Activated T-helper 9 cell treated with anti-CD3 and anti-CD28 coated beads, Interleukin-2, amount 50 U/mL, for 16 hours (primary cell): ENCODE data around the gene WNK1.
A peak's percentile ranks its signal among the peaks of the same experiment; 100 is the strongest.
"Not testable (repeated sequence)": the region's sequence is repeated elsewhere in the genome, so short reads cannot be mapped to it uniquely, and the experiment has no call there.

Experiments used
- DNase-seq: peaks from one replicate; pipeline ENCODE4 v3.0.0-alpha.2; 2020; ENCODE audit warnings: low read depth

WNK1 gene

DNA sequence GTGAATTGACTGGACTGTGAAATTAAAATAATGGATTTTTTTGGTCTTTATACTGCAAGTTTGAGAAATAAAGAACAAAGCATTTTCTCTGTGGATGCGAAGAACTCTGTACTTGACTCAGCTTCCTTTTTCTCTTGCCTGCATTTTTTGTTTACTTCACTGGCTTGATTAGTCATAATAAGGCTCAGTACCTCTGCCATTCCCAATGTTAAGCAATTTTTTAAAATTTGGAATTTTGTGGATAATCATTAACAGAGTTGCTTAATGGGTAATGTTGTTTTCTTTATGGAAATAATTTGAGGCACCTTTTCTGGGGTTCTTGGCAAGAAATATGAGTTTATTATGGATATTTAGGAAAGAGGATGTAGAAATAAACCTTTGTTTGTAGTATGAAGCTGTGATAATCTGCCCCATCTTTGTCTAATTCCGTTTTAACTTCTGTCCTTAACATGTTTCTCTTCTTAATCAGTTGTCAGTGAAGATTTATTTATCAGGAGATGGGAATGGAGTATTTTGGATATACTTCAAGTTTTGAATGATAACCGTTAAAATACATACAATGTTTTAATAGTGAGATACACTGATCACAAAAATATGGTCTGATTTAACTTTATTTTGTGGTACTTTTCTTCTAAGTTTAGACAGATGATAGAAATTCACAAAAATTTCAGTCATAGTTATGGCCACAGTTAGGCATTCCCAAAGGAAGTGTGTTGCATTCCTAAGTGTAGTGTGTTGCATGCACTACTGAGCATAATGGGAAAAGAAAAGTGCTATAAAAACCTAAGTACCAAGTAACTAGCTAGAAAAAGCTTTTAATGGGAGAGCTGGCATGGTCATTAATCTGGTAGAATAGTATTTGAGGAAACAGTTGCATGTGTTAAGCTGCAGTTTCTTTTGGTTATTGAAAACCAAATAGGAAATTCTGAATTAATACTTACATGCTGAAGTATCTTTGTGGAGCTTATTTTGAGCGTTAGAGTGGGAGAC lies 27.7 kb downstream of the WNK1 start:
- DNase-seq, result no peak

DNA sequence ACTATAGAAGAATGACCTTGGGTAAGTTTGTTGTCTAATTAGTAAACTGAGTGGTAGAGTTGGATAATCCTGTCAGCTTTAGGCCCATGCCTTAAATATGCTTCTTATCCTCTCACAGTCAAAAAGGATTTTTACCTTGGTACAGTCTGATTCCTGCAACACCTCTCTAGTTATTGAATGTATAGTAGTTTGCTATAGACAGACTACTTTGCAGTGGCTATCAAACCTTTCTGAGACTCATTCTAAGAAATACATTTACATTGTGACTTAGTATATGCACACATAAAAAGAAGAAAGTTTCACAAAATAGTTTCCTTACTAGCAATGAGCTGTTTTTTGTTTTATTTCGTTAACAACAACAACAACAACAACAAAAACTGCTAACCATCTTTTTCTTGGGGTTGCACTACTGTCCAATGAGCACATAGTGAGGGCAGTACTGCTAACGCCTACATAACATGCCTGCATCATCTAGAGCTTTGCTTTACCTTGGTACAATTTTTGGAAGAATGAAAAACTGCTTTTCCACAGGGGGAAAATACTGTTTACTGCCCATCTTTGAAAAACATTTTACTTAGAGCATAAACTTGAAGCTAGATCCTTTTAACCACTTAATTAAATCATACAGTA lies 28.5 kb downstream of the WNK1 start:
- no peak for DNase-seq

- no peak for DNase-seq
Observed at GRCh38 chr12:785706-786105, 33.3 kb downstream of the WNK1 start.

DNA sequence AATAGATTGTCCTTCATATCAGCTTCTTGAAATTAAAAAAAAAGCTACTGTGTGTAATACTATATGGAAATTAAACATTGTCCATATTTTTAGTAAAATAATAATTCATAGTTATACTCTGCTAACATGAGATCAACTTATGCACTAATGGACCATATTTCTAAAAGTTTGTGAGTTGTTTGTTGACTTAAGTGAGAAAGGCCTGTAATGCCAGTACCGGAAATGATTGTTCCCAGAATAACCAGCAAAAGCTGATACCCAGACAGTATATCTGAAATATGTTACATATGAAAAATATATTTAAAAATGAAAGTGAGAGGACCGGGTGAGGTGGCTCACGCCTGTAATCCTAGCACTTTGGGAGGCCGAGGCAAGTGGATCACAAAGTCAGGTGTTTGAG lies 35.9 kb downstream of the WNK1 start:
- no peak for DNase-seq

DNA sequence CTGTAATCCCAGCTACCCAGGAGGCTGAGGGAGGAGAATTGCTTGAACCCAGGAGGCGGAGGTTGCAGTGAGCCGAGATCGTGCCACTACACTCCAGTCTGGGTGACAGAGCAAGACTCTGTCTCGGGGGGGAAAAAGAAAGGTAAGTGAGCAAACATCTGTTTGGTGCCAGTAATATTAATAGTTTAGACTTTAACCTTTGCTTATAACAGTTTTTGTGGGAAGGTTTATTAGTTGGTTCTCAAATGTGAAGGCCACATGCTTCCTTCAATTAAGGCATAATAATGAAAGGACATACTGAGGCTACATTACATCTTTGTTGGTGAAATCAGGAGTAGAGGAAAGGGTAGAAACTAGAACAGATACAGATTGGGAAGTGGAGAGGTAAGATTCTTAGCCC lies 36.4 kb downstream of the WNK1 start:
- not testable (repeated sequence) for DNase-seq

DNA sequence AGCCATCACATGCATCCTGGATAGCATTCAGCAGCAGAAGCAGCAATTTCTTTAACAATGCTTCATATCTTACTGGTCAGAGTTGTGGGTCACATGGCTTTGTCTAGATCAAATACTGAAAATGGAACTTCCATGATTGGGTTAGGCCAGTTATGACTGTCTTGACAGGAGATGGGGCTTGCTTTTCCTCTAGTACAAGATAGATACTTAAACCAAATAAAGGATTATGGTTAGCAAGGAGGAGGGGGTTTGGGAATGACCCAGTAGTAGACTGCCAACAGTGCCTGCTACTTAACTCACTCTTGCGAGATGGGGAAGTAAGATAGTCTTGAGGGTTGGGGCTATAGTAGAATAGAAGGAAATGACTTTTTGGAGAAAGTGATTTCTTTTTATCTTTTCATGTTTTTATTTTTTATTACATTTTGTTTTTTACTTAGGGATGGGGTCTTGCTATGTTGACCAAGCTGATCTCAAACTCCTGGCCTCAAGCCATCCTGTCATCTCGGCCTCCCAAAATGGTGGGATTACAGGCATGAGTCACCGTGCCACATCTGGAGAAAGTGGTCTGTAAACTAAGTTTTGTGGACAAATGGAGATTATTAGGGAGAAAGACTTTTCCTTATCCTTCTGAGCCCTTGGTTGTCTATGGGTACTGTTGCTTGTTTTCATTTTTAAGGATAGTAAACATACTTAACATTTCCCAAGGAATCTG lies 37.6 kb downstream of the WNK1 start:
- DNase-seq, result no peak

DNA sequence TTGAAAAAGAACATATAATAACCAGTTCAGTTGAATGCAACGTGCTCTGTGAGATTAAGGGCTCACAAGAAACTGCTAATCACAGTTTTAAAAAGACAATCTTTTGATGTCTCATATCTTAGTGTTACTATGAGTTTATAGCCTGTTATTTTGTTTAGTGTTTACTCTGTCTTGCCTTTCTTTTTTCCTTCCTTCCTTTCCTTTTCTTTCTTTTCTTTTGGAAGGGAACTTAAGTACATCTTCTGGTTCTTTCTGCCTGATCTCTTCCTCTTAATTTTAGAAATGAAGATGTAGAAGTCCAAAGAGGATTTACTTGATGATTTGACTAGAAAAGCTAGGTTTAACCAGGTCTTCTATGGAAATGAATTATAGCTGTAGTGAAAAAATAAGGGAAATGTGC lies 38.2 kb downstream of the WNK1 start:
- no peak for DNase-seq

DNA sequence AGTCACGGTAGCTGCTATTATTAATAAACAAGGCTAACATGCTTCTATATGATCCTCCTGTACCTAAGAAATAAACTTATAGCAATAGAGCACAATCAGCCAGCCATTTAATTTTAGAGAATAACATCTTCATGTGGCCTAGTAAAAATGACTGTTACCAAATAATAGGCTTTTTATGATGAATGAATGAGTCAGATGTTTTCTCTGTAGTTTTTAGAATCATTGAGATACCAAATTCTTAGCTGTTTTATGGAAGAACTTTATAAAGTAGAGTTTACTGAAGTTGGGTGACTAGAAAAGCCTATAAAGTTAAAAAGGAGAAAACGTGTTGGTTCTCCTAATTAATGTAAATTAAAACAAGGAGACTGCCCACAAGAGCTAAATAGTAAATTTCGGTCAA lies 40.7 kb downstream of the WNK1 start:
- DNase-seq, result no peak

DNA sequence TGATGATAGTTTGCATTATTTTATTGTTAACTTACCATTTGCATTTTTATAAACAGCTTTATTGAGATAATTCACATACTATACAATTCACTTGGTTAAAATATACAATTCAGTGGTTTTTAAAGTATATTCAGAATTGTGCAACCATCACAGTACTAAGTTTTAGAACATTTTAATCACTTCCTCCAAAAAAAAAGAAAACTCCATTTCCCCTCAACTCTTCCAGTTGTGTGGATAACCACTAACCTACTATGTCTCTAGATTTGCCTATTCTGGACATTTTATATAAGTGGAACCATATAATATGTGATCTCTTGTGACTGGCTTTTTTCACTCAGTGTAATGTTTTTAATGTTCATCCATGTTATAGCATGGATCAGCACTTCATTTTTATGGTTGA lies 41.3 kb downstream of the WNK1 start:
- DNase-seq, result no peak

DNA sequence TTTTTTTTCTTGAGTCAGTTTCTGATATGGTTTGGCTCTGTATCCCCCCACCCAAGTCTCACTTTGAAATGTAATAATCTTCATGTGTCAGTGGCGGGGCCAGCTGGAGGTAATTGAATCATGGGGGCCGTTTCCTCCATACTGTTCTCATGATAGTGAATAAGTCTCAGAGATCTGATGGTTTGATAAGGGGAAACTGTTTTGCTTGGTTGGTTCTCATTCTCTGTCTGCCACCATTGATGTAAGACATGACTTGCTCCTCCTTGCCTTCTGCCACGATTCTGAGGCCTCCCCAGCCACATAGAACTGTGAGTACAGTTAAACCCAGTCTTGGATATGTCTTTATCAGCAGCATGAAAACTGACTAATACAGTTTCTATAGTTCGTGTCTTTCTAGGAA lies 42.9 kb downstream of the WNK1 start:
- DNase-seq, result peak; percentile 52

GRCh38 chr12:800401-800800 lies 48.0 kb downstream of the WNK1 start:
- DNase-seq, result no peak

- DNase-seq, result no peak
Observed at GRCh38 chr12:802242-803120, 50.1 kb downstream of the WNK1 start.

GRCh38 chr12:805022-805632 lies 52.7 kb downstream of the WNK1 start:
- no peak for DNase-seq

DNA sequence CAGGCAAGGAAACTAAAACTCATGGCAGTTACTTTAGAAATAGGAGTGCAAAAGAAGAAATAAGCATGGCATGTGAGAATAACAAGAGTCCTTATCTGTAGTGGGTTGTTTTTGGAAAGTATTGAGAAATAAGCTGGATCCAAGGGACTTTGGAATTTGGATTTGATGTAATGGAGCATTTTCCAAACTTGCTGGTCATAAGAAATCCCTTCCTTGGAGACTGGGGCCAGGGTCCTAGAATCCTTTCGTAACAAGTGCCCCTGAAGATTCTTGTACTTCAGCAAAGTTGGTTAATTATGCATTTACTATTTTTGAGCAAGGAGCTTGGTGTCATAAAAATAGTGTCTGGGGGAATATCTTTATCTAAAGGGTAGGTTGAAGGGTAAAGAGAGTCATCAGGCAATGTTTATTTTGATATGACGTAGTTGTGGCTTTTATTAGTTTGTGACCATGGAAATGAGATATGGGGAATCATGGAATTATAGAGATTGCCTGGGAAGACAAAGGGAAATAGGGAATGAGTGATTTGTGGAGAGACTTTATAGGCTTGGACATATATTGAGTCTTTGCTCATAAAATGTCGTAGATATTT lies 53.9 kb downstream of the WNK1 start:
- DNase-seq, result no peak

GRCh38 chr12:807041-807735 lies 54.8 kb downstream of the WNK1 start:
- no peak for DNase-seq

- no peak for DNase-seq
Observed at GRCh38 chr12:810116-810515, 57.7 kb downstream of the WNK1 start.

GRCh38 chr12:810671-811415 lies 58.5 kb downstream of the WNK1 start:
- DNase-seq, result peak; percentile 26

DNA sequence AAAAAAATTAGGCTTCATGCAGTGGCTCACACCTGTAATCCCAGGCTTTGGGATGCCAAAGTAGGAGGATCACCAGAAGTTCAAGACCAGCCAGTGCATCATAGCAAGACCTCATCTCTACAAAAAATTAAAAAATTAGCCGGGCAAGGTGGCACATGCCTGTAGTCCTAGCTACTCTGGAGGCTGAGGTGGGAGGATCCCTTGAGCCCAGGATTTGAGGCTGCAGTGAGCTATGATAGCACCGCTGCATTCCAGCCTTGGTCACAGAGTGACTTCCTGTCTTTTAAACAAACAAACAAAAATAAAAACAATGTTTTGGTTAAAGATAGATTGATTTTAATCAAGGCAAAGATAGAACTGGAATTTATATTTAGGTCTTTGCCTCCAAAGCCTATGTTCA lies 60.6 kb downstream of the WNK1 start:
- no peak for DNase-seq

- not testable (repeated sequence) for DNase-seq
Observed at GRCh38 chr12:817456-817855, 65.1 kb downstream of the WNK1 start.
